GM12891 (cell line): ENCODE results near the gene KLHL3. TPM values are rescaled to one million over a fixed set of nuclear protein-coding genes. Genes with fewer than 3 reads are reported as not detected.
A peak's percentile ranks its signal among the peaks of the same experiment; 100 is the strongest.
"Not testable (repeated sequence)": the region's sequence is repeated elsewhere in the genome, so short reads cannot be mapped to it uniquely, and the experiment has no call there.

Source experiments
- DNase-seq: peaks from one replicate; pipeline ENCODE4 v3.0.0; 2011; ENCODE audit warnings: low spot score; ENCODE audit not compliant: insufficient read length
- FAIRE-seq: peaks from 2 replicates; lab custom pipeline; 2011; peaks lifted over from hg19 to GRCh38; lab: Jason Lieb, UNC
- PAX5 ChIP-seq: IDR thresholded peaks from 2 replicates; pipeline ENCODE4 v1.6.1; 2011; ENCODE audit warnings: low read length, moderate library complexity, mild to moderate bottlenecking; ENCODE audit not compliant: insufficient read depth, severe bottlenecking
- POLR2A ChIP-seq: IDR thresholded peaks from 2 replicates; pipeline ENCODE4 v1.6.1; 2011; ENCODE audit warnings: low read depth, low read length, control low read depth
- POLR2AphosphoS5 ChIP-seq: IDR thresholded peaks from 2 replicates; pipeline ENCODE4 v1.6.1; 2011; ENCODE audit warnings: low read depth, low read length, control low read depth
- POU2F2 ChIP-seq: IDR thresholded peaks from 2 replicates; pipeline ENCODE4 v1.6.1; 2011; ENCODE audit warnings: low read depth, mild to moderate bottlenecking, control low read depth, low read length, moderate library complexity
- SPI1 ChIP-seq: IDR thresholded peaks from 2 replicates; pipeline ENCODE4 v1.6.1; 2011; ENCODE audit warnings: low read depth, low read length, control low read depth
- TAF1 ChIP-seq: IDR thresholded peaks from 2 replicates; pipeline ENCODE4 v1.6.1; 2011; ENCODE audit warnings: low read depth, low read length, control low read depth
- polyA plus RNA-seq: library from polyadenylated mRNA; unstranded; fragments of >200 nt; gene quantifications from one replicate; pipeline ENCODE4 v1.2.1, GENCODE V29; 2012; ENCODE audit warnings: low read depth, missing spikeins, inconsistent platforms; ENCODE audit not compliant: missing spikeins

Gene KLHL3, protein sequence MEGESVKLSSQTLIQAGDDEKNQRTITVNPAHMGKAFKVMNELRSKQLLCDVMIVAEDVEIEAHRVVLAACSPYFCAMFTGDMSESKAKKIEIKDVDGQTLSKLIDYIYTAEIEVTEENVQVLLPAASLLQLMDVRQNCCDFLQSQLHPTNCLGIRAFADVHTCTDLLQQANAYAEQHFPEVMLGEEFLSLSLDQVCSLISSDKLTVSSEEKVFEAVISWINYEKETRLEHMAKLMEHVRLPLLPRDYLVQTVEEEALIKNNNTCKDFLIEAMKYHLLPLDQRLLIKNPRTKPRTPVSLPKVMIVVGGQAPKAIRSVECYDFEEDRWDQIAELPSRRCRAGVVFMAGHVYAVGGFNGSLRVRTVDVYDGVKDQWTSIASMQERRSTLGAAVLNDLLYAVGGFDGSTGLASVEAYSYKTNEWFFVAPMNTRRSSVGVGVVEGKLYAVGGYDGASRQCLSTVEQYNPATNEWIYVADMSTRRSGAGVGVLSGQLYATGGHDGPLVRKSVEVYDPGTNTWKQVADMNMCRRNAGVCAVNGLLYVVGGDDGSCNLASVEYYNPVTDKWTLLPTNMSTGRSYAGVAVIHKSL
- polyA plus RNA-seq: 6.1 TPM

DNA sequence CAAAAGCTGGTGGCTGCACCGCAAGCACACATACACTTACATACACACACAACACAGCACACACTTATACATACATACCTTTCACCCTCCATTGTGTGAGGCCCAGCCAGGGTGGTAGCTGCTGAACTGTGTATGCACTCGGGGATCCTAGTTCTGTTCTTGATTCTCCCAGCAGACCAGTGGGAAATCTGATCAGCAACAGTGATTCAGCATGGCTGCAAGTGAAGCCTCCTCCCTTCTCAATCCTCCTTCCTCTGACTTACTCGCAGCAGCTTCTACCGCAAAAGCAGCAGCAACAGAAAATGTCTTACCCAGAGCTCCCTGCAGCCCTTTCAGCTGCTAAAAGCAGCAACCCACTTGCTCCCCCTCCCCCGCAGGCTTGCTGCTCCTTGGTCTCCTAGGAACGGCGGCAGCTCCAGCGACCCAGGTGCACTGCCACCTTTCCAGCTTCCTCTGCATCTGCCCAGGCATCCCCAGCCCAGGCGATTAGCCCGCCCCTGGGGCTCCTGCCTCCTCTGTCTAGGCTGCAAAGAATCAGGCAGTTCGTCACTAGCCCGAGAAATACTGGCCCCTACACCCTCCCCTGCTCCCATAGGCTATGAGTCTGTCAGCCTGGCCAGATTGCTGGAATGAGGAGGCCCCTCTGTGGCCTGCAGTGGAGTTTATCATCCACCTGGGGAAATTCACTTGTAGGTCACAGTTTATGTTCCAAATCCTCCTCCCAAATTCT lies at the start of gene KLHL3:
KLHL3 (minus strand) TSS at position 535 of the 730 bp plus-strand sequence; CDS start at position 92, 443 bp downstream.
- FAIRE-seq (peak; percentile 90), DNase-seq (peak; percentile 12)
- TF ChIP-seq PAX5 (no peak), TAF1 (no peak), POLR2AphosphoS5 (no peak), SPI1 (no peak), POLR2A (no peak), POU2F2 (no peak)

DNA sequence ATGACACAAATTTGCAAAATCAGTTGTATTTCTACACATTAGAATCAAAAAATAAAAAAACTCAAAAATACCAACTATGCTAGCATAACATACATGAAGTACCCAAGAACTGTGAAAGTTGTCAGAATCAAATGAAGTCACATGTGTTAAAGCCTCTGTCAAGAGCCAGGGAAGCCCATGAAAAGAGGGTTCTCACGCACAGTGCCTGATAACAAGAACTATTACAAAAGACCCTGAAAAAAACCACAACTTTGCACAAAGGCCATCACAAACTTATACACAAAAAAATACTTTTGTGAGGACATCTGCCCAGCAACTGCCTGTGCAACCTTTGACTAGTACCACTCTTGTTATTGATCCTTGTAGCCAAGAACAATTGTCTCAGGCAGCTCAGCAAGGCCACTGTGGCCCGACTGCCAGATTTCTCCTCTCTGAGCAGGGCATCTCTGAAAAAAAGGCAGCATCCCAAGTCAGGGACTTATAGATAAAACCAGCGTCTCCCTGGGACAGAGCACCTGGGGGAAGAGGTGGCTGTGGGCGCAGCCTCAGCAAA lies 47.2 kb upstream of the KLHL3 start:
- FAIRE-seq (peak; percentile 16), DNase-seq (no peak)
- TF ChIP-seq TAF1 (no peak), PAX5 (no peak), SPI1 (no peak), POU2F2 (no peak), POLR2AphosphoS5 (no peak), POLR2A (no peak)

DNA sequence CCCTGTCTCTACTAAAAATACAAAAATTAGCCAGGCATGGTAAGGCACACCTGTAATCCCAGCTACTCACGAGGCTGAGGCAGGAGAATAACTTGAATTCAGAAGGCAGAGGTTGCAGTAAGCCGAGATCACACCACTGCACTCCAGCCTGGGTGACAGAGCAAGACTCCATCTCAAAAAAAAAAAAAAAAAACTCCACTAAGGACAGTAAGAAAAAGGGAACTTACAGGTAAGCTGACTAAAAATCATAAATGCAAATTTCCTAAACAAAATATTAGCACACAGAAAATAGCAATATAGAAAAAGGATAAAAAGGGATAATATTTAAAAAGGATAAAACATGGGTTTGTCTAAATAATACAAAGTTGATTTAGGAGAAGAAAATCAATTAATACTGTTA lies 46.2 kb upstream of the KLHL3 start:
- FAIRE-seq (no peak), DNase-seq (no peak)
- TF ChIP-seq POLR2AphosphoS5 (no peak), POLR2A (no peak), SPI1 (no peak), TAF1 (no peak), PAX5 (no peak), POU2F2 (no peak)

DNA sequence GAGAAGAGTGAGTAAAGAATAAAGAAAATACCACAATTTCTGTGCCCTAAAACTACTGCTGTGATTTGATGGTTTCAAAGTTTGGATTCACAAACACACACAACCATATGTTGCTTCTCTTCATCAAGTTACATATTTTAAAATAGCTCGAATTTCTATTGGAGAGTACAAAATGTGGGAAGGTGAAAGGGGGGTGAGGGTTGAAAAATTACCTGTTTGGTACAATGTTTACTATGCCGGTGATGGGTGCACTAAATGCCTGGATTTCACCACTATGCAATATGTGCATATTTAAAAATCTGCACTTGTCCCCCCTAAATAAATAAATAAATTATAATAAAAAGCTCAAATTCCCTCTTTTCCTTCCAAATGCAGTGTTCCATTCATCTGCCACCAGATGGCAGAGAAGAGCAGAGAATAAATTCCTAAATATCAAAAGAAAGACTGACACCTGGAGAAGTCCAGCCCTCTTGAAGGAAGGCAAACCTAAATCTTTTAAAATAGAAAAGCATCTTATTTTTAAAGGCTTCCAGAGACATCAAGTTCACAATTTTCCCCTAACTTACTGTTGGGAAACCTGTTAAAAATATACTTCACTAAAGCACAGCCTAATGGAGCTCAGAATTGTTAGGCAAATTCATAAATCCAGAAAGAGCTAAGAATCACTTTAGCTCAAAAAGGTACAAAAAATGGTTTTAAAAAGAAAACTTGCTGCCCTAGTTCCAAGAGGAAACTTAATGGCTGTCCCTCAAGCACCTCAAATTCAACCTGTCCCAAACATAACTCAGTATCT lies 43.1 kb upstream of the KLHL3 start:
- no peak for FAIRE-seq
- no peak for TF ChIP-seq POLR2AphosphoS5
- no peak for TF ChIP-seq POLR2A
- TF ChIP-seq PAX5: no peak
- TF ChIP-seq TAF1: no peak
- no peak for TF ChIP-seq SPI1
- TF ChIP-seq POU2F2: no peak
- no peak for DNase-seq

DNA sequence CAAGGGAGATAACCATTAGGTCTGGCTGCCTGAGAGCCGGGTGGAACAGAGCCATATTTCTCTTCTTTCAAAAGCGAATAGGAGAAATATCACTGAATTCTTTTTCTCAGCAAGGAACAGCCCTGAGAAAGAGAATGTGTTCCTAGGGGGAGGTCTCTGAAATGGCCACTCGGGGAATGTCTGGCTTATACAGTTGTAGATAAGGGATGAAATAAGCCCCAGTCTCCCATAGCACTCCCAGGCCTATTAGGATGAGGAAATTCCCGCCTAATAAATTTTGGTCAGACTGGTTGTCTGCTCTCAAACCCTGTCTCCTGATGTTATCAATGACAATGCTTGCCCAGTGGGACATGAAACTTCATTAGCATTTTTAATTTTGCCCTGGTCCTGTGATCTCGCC lies 32.0 kb upstream of the KLHL3 start:
- not testable (repeated sequence) for DNase-seq, FAIRE-seq

DNA sequence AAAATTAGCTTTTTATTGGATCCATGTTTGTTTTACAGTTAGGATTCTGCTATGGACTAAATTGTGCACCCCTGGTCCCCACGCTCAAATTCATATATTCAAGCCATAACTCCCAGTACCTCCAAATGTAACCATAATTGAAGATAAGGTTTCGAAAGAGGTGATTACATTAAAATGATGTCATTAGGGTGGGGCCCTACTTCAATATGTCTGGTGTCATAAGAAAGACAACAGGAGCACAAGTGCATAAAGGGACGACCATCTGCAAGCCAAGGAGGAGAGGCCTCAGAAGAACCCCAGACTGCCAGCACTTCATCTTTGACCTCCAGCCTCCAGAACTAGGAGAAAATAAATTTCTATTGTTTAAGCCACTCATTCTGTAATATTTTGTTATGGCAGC lies 25.7 kb upstream of the KLHL3 start:
- TF ChIP-seq TAF1 (no peak), POLR2A (no peak), SPI1 (no peak), PAX5 (no peak), POLR2AphosphoS5 (no peak), POU2F2 (no peak)
- no peak for FAIRE-seq
- no peak for DNase-seq

DNA sequence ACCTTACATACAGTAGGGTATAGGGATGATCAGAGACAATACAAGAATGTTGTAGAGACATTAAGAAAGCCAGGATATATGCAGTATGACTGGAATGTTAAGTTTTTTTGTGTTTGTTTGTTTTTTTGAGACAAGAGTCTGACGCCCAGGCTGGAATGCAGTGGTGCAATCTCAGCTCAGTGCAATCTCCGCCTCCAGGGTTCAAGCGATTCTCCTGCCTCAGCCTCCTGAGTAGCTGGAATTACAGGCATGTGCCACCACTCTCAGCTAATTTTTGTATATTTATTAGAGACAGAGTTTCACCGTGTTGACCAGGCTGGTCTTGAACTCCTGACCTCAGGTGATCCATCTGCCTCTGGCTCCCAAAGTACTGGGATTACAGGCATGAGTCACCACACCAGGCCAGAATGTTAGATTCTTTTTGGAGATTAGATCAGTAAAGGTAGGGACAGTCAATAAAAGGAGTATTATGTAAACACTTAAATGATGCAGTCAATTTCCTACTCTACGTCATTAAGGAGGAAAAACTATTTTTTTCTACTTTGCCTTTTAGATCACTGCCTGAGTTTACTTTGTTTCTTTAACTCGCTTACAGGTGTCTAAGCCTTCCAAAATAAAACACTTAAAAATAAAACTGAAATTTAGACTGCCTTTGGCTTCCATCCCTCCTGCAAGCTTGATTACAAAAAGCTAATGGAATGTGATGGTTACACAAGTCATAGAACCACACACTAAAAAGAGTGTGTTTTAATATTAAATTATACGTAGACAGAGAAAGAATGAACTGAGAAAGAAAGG lies 25.0 kb upstream of the KLHL3 start:
- FAIRE-seq (no peak), DNase-seq (no peak)
- TF ChIP-seq POU2F2 (no peak), TAF1 (no peak), POLR2A (no peak), SPI1 (no peak)

DNA sequence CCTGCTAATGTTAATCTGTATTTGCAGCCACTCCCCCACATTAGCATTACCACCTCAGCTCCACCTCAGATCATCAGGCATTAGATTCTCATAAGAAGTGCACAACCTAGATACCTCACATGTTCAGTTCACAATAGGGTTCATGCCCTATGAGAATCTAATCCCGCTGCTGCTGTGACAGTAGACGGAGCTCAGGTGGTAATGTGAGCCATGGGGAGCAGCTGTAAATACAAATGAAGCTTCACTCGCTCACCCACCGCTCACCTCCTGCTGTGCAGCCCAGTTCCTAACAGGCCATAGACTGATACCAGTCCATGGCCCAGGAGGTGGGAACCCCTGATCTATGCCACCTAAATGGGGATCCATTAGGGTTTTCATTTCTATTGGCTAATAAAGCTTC lies 24.4 kb upstream of the KLHL3 start:
- TF ChIP-seq TAF1 (no peak), POLR2A (no peak), PAX5 (no peak), POLR2AphosphoS5 (no peak), POU2F2 (no peak)
- no peak for DNase-seq
- FAIRE-seq: peak; percentile 61
